BE2C (cell line): Measurements from ENCODE around the gene DENND4B.

ENCODE experiments used
- DNase-seq: peaks from one replicate; pipeline ENCODE4 v3.0.0-alpha.2; 2020
- H3K27me3 ChIP-seq: fragments of 250-450 bp; sonication (Bioruptor Pico); 2 replicates; pipeline ENCODE4 v1.5.1; 2020; ENCODE audit warnings: mild to moderate bottlenecking
- H3K36me3 ChIP-seq: fragments of 250-450 bp; sonication (Bioruptor Pico); 2 replicates; pipeline ENCODE4 v1.5.1; 2020; ENCODE audit warnings: mild to moderate bottlenecking
- H3K4me1 ChIP-seq: fragments of 250-450 bp; sonication (Bioruptor Pico); 2 replicates; pipeline ENCODE4 v1.5.1; 2020
- H3K4me3 ChIP-seq: 2 replicates; pipeline ENCODE4 v1.5.1; 2011; ENCODE audit warnings: low read depth, low read length
- H3K9me3 ChIP-seq: fragments of 250-450 bp; sonication (Bioruptor Pico); 2 replicates; pipeline ENCODE4 v1.5.1; 2020
- TF ChIP-seq, protein P1 (sequence below): IDR thresholded peaks from 2 replicates; pipeline ENCODE4 v1.5.1; 2012; ENCODE audit warnings: mild to moderate bottlenecking, low read depth, low read length

Gene DENND4B

GRCh38 chr1:153970346-153970745 is 23.8 kb upstream of the DENND4B start:
- Histone ChIP-seq H3K9me3 (no peaks in the 10 kb centered on the region), H3K4me3 (no peak overlapping the region), H3K4me1 (no peaks in the 10 kb centered on the region), H3K36me3 (peaks cover 17% of the 10 kb centered on the region), H3K27me3 (no peaks in the 10 kb centered on the region)
- TF ChIP-seq, protein P1, sequence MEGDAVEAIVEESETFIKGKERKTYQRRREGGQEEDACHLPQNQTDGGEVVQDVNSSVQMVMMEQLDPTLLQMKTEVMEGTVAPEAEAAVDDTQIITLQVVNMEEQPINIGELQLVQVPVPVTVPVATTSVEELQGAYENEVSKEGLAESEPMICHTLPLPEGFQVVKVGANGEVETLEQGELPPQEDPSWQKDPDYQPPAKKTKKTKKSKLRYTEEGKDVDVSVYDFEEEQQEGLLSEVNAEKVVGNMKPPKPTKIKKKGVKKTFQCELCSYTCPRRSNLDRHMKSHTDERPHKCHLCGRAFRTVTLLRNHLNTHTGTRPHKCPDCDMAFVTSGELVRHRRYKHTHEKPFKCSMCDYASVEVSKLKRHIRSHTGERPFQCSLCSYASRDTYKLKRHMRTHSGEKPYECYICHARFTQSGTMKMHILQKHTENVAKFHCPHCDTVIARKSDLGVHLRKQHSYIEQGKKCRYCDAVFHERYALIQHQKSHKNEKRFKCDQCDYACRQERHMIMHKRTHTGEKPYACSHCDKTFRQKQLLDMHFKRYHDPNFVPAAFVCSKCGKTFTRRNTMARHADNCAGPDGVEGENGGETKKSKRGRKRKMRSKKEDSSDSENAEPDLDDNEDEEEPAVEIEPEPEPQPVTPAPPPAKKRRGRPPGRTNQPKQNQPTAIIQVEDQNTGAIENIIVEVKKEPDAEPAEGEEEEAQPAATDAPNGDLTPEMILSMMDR, result no peak
- DNase-seq, result no peak

DNA sequence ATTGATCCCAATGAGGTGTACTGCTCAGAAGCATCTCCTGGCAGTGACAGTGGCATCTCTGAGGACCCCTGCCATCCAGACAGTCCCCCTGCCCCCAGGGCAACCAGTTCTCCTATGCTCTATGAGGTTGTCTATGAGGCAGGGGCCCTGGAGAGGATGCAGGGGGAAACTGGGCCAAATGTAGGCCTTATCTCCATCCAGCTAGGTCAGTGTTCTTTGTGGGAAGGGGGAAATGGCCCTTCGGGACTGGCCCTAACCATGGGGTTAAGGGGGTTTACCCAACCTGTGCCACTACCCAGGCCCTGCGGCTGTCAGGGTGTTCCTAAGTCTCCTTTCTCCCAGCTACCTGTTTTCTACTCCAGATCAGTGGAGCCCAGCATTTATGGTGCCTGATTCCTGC is 22.5 kb upstream of the DENND4B start:
- Histone ChIP-seq H3K4me1 (no peaks in the 10 kb centered on the region), H3K4me3 (peak overlapping the region; percentile 85), H3K27me3 (no peaks in the 10 kb centered on the region), H3K9me3 (no peaks in the 10 kb centered on the region), H3K36me3 (peaks cover 5% of the 10 kb centered on the region)
- DNase-seq, result no peak
- TF ChIP-seq, protein P1, result no peak

DNA sequence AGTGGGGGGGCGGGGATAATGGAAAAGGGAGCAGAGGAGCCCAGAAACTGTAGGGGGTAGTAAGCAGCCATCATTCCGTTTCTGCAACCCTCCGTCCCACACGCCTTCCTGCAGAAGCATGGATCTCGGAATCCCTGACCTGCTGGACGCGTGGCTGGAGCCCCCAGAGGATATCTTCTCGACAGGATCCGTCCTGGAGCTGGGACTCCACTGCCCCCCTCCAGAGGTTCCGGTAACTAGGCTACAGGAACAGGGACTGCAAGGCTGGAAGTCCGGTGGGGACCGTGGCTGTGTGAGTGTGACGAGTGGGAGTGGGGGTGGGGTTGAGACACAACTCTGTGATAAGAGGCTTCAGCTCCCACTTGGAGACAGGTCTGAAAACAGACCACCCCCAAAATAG is 21.9 kb upstream of the DENND4B start:
- TF ChIP-seq, protein P1, result no peak
- Histone ChIP-seq H3K4me1 (no peaks in the 10 kb centered on the region), H3K27me3 (no peaks in the 10 kb centered on the region), H3K4me3 (peak overlapping the region; percentile 85), H3K9me3 (no peaks in the 10 kb centered on the region), H3K36me3 (no peaks in the 10 kb centered on the region; the same call in 1 of the 2 replicates)
- peak; percentile 37 for DNase-seq

- Histone ChIP-seq H3K36me3 (no peaks in the 10 kb centered on the region), H3K27me3 (no peaks in the 10 kb centered on the region), H3K9me3 (no peaks in the 10 kb centered on the region), H3K4me1 (no peaks in the 10 kb centered on the region), H3K4me3 (peak overlapping the region; percentile 85)
- peak; percentile 35 for DNase-seq
- TF ChIP-seq, protein P1, result no peak
Measured at GRCh38 chr1:153968000-153968363, 21.5 kb upstream of the DENND4B start.

GRCh38 chr1:153967107-153967999 is 20.8 kb upstream of the DENND4B start, which contains the start of gene CREB3L4:
Gene CREB3L4, plus strand, starts transcription at chr1:153967902. Its CDS starts 624 bp downstream, at chr1:153968526.
- Histone ChIP-seq H3K9me3 (no peaks in the 10 kb centered on the region), H3K27me3 (no peaks in the 10 kb centered on the region), H3K36me3 (no peaks in the 10 kb centered on the region), H3K4me3 (peak within 1 kb of the TSS; percentile 85), H3K4me1 (no peaks in the 10 kb centered on the region)
- peak; percentile 94 for DNase-seq
- TF ChIP-seq, protein P1, result peak; percentile 48

- TF ChIP-seq, protein P1, result no peak
- H3K9me3 ChIP-seq, result no peaks in the 10 kb centered on the region
- H3K27me3 ChIP-seq, result no peaks in the 10 kb centered on the region
- H3K4me1 ChIP-seq, result no peaks in the 10 kb centered on the region
- peaks cover 3% of the 10 kb centered on the region for H3K36me3 ChIP-seq
- DNase-seq, result no peak
- H3K4me3 ChIP-seq, result peak overlapping the region; percentile 97
Measured at GRCh38 chr1:153963850-153964331, 17.4 kb upstream of the DENND4B start.
